Stimulated activated naive CD4-positive, alpha-beta T cell (primary cell): ENCODE results near the gene CSNK2A1.
A peak's percentile ranks its signal among the peaks of the same experiment; 100 is the strongest.
"Not testable (repeated sequence)": the region's sequence is repeated elsewhere in the genome, so short reads cannot be mapped to it uniquely, and the experiment has no call there.

Source experiments
- DNase-seq, 6 experiments: peaks; one replicate each; lab custom pipeline; 2025; lab: John Stamatoyannopoulos, UW

CSNK2A1 gene

GRCh38 chr20:483815-484644 is 59.6 kb downstream of the CSNK2A1 start:
- no peak for DNase-seq

GRCh38 chr20:481167-481566 is 62.4 kb downstream of the CSNK2A1 start:
- DNase-seq: peak in 1 of 6 experiments; percentile 13

- no peak for DNase-seq
These were observed 63.5 kb downstream of the CSNK2A1 start for GRCh38 chr20:480044-480443.

DNA sequence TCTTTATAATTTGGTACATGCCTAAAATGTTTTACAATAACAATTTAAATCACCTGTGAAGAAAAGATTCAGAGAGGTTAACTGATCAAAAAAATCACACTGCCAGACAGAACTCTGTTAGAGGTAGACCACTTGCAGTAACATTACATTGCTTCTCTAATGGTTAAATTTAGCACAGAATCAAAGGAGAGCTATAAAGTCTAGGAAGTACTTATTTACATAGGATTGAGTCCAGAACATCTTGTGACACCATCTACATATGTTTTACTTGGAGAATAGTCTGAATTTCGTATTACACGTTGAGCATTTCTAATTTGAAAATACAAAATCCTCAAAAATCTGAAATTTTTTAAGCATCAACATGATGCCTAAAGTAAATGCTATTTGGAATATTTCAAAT is 64.1 kb downstream of the CSNK2A1 start:
- DNase-seq: no peak

GRCh38 chr20:478949-479429 is 64.6 kb downstream of the CSNK2A1 start:
- DNase-seq: peak in 4 of 6 experiments; percentile 4 to 73 (median 58)

DNA sequence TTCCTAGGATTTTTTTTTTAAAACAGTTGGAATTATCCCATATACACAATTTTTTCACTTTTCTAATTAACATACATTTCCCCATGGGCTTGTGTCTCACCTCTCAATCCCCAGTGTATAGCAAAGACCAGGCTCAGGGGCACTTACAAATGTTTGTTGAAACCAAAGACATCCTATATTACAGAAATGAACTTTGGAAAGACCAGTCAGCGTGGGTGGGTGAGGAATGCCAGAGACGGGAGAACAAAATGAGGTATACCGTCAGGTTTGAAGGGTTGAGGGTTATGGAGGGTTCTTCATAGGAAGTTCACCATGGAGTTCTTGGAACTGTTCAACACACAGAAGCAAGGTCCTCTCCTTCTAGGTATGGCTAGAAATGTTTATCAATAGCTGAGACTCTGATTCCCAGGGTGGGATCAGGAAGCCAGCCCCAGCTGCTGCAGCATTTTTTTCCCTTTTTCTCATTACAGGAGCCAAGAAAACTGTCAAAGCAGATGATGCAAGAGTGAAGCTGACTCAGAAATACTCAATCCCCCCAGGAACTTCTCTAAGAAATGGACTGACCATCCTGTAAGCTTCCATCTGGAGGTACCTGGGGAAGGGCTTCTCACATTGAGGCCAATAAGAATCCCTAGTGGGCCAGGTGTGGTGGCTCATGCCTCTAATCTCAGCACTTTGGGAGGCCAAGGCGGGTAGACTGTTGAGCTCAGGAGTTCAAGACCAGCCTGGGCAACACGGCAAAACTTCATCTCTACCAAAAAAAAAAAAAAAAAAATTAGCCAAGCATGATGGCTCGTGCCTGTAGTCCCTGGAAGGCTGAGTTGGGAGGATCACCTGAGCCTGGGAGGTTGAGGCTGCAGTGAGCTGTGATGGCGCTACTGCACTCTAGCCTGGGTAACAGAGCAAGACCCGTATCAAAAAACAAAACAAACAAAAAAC is 65.3 kb downstream of the CSNK2A1 start:
- no peak for DNase-seq

DNA sequence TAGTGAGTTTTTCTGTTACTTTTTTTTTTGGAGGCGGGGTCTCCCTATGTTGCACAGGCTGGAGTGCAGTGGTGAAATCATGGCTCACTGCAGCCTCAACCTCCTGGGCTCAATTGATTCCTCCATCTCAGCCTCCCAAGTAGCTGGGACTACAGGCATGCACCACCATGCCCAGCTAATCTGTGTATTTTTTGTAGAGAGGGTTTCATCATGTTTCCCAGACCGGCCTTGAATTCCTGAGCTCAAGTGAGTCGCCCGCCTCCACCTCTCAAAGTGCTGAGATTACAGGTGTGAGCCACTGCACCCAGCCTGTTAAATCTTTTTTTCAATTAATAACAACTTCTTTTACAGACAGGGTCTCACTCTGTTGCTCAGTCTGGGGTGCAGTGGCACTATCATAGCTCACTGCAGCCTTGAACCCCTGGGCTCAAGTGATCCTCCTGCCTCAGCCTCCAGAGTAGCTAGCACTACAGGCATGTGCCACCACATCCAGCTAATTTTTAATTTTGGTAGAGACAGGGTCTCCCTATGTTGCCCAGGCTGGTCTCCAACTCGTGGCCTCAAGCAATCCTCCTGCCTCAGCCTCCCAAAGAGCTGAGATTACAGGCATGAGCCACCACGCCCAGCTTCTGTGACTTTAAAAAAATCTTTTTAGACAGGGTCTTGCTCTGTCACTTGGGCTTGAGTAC is 66.9 kb downstream of the CSNK2A1 start:
- not testable (repeated sequence) for DNase-seq

DNA sequence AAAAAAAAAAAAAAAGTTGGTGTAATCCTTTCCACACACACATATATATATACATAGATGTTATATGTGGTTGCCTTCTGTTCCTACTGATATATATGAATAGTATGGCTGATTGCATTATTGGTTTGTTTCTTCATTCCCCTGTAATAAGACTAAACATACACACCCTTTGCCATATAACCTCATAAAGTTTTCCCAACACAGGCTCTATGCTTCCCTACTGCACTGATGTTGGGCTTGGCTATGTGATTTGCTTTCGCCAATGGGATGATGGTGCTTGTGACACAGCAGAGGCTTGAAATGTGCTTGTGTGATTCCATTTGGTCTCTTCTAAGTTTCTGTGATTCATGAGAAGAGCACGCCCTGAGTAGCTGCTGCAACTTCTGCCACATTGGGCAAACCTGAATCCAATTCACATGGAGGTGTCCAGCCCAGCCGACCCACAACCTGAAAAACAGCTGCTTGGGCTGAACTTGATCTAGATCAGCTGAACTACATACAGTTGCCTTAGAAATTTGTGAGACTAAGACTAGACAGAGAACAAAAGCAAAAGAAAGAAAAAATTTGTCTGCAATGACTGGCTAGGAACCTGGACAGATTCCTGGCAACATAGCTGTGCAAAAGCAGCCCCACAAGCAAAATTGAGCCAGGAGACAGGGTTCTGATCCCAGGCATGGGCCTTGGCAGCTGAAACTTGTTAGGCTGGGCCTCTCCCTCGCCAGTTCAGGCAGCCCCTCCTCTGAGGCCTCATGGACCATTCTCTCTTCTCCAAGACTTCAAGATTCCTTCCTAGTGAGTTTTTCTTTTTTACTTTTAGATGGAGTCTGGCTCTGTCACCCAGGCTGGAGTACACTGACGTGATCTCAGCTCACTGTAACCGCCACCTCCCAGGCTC is 67.9 kb downstream of the CSNK2A1 start:
- no peak for DNase-seq

GRCh38 chr20:474581-474980 is 69.0 kb downstream of the CSNK2A1 start:
- no peak for DNase-seq

DNA sequence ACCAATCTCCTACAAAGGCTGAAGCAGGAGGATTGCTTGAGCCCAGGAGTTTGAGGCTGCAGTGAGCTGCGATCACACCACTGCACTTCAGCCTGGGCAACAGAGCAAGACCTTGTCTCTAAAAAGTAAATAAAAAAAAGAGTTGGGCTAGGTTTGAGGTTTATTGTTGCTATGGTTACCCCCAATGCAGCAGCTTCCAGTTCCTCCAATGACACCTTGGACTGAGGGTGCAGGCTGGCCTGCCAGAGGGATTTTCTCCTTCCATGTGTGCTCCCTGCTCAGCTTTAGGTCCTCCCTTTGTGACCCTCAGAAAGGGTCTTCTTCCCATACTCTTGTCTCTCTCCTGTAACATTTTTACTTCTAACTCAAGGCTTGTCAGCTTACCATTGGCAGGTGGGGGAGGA is 70.7 kb downstream of the CSNK2A1 start:
- no peak for DNase-seq

DNA sequence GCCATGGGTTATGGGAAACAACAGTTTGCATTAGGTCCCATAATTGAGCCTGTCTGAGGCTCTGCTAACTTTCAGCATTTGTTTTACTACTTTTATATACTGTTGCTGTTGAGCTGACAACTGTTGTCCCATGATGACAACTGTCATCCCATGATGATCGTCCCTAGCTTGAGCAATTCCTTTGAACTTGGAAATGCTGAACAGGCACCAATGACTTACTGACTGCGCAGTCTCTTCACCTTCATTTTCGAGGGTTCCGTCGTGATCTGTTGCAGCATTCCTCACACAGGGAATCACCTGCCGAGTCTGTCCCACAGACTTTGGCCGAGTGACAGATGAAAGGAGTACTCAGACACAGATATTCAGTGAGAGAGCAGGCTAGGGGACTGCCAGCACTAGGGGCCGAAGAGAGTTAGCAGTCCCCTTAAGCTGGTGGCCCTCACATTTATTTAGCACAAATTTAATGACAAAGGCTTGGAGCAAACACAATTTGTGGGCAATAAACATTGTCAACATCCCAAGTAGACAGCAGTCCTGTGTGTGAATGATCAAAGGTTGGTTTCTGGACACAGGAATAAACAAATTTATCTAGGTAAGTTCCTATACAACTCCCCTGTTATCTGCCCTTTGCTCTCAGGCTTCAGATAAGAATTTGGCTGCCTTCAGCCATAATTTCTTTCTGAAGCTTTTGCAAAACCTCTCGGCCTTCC is 71.3 kb downstream of the CSNK2A1 start:
- DNase-seq: no peak

DNA sequence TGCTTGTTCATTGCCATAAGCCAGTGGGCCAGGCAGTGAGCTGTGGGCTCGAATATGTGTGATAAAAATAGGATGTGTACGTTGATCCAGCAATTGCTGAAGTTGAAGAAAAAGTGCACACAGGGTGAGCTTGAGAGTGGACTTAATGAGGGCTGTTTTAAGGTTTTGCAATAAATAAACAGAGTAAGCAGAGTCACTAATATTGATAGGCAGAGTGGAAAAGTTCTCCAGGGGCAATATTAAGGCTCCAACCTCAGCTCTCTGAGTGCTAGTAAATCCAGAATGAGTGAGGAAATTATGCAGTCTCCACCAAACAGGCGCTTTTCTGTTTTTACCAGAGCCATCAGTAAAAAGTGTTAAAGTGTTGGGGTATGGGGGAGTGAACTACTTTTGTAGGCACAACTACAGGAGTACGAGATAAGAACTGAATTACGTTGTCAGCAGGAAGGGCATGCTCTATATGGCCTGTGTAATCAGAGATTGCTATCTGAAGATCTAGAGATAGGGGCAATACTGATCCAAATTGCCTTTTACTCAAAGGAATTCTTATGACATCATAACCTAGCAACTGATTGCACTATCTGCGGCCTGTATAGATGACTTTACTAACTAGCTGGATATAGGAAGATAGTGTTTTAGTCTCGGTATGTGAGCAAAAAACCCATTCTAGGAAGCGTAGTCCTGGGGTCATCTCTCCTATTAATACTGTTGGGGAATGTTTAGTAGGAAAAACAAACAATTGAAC is 73.7 kb downstream of the CSNK2A1 start:
- no peak for DNase-seq

DNA sequence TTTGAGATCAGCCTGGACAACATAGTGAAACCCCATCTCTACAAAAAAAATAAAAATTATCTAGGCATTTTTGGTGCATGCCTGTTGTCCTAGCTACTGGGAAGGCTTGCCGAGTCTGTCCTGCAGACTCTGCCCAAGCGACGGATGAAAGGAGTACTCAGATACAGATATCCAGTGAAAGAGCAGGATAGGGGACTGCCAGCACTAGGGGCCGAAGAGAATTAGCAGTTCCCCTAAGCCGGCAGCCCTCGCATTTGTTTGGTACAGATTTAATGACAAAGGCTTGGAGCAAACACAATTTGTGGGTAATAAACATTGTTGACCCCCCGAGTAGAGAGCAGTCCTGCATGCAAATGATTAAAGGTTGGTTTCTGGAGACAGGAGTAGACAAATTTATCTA is 75.8 kb downstream of the CSNK2A1 start:
- no peak for DNase-seq

GRCh38 chr20:462199-462991 is 81.2 kb downstream of the CSNK2A1 start, which contains the start of gene TBC1D20:
Gene TBC1D20, minus strand, starts transcription at chr20:462533. Its CDS starts 128 bp downstream, at chr20:462405.
- DNase-seq: peak; percentile 78 to 89 (median 82)

DNA sequence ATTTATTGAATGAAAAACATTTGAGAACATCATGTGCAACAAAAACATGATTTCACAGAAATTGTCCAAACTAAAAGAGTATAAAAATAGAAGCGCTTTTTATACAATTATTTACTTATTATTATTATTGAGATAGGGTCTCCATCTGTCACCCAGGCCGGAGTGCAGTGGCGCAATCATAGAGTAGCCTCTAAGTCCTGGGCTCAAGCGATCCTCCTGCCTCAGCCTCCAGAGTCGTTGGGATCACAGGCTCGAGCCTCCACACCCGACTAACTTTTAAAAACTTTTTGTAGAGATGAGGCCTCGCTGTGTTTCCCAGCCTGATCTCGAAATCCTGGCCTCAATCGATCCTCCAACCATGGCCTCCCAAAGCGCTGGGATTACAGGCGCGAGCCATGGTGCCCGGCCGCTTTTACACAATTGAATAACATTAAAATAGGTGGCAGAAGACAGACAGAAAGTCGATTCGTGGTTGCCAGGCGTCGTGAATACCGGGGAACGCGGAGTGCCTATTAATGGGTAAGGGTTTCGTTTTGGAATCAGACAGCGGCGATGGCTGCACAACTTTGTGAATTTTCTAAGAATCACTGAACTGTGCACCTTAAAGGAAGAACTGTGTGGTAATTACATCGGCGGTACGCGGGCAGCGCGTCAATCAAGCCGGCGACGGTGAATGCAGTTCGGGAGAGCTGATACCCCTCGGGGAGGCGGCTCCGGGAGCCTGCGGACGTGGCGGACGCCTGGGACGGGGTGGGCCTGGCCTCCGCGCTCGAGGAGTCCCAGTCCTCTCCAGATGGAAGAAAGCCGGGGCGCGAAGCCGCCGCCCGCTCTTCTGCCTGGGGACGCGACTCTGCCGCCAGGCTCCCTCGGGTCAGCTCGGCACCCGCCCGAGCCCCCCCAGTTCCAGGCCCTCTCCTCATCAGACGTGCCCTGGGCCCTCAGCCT is 82.1 kb downstream of the CSNK2A1 start:
- DNase-seq: peak in 5 of 6 experiments; percentile 38 to 72 (median 55)

- no peak for DNase-seq
These were observed 82.9 kb downstream of the CSNK2A1 start for GRCh38 chr20:460707-461106.

DNA sequence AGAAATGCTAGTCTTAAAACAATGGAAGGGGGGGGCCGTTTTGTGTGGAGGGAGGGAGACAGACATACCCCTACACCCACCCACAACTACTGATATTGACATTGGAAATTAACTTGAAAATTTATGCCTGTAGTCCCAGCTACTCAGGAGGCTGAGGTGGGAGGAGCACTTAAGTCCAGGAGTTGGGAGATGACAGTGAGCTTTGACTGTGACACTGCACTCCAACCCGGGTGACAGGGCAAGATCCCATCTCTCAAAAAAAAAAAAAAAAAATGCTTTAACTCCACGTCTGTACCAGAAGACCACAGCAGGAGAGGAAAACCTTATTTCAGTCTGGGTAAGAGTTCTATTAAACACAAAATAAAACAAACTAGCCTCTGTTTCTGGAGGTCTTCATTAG is 83.4 kb downstream of the CSNK2A1 start:
- no peak for DNase-seq

DNA sequence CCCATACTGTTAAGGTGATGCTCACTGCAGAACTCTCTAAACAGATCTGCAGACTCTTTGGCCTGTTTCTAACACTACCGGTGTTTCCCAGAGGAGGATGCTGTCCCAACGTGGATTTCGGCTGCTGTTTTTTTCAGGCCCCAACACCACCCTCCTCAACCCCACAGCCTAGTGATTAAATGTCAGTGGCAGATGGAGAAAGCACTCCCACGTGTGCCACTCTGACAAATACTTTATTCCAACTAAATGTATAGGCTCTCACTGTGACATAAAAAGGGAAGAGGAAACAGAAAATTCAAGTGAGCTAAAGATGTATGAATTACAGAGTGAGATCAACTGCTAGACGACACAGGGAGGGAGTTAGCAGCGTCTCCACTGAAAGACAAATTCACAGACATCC is 84.8 kb downstream of the CSNK2A1 start:
- DNase-seq: no peak
